ENCODE data around the gene C1GALT1.

C1GALT1 gene

GRCh38 chr7:7157177-7157886, 25.0 kb upstream of the C1GALT1 start:
- DNase-seq (ENCODE audit: low spot score): no peak
- H3K27ac ChIP-seq: no peak overlapping the region
- ChIA-PET CTCF (interaction anchor here (0.6 kb wide), 1 partner anchor 198 kb away, joined by 4 read pairs; no protein-coding TSS in a partner anchor), POLR2A (ENCODE audit: low non-redundant PET) (no interaction called here)
- TF ChIP-seq CTCF (conservative IDR thresholded peaks at IDR 0.05; ENCODE audit: low read depth): no peak

GRCh38 chr7:7157887-7158271, 24.5 kb upstream of the C1GALT1 start:
- no peak for DNase-seq (ENCODE audit: low spot score)
- ChIA-PET CTCF (interaction anchor here (0.6 kb wide), 1 partner anchor 197 kb away, joined by 4 read pairs; no protein-coding TSS in a partner anchor), POLR2A (ENCODE audit: low non-redundant PET) (no interaction called here)
- TF ChIP-seq CTCF (conservative IDR thresholded peaks at IDR 0.05; ENCODE audit: low read depth): no peak
- no peak overlapping the region for H3K27ac ChIP-seq

- DNase-seq (ENCODE audit: low spot score): no peak
- ChIA-PET POLR2A (ENCODE audit: low non-redundant PET) (no interaction called here), CTCF (no interaction called here)
- no peak for TF ChIP-seq CTCF (conservative IDR thresholded peaks at IDR 0.05; ENCODE audit: low read depth)
- no peak overlapping the region for H3K27ac ChIP-seq
Measured at GRCh38 chr7:7159063-7159658, 23.2 kb upstream of the C1GALT1 start.

GRCh38 chr7:7164591-7164990, 17.8 kb upstream of the C1GALT1 start:
- CTCF ChIA-PET: interaction anchor here (0.6 kb wide), 1 partner anchor 15 kb away, joined by 3 read pairs; no protein-coding TSS in a partner anchor
- no peak for DNase-seq (ENCODE audit: low spot score)
- POLR2A ChIA-PET (ENCODE audit: low non-redundant PET): no interaction called here
- H3K27ac ChIP-seq: no peak overlapping the region
- no peak for TF ChIP-seq CTCF (conservative IDR thresholded peaks at IDR 0.05; ENCODE audit: low read depth)

GRCh38 chr7:7165372-7165771, 17.0 kb upstream of the C1GALT1 start:
- CTCF ChIA-PET: no interaction called here

GRCh38 chr7:7166318-7166717, 16.0 kb upstream of the C1GALT1 start:
- TF ChIP-seq CTCF (conservative IDR thresholded peaks at IDR 0.05; ENCODE audit: low read depth): no peak
- DNase-seq (ENCODE audit: low spot score): no peak
- ChIA-PET POLR2A (ENCODE audit: low non-redundant PET) (no interaction called here), CTCF (no interaction called here)
- H3K27ac ChIP-seq: no peak overlapping the region

More at GRCh38 chr7:7165372-7165771, 17.0 kb upstream of the C1GALT1 start:
- no peak for DNase-seq (ENCODE audit: low spot score)
- no peak for TF ChIP-seq CTCF (conservative IDR thresholded peaks at IDR 0.05; ENCODE audit: low read depth)
- POLR2A ChIA-PET (ENCODE audit: low non-redundant PET): no interaction called here
- no peak overlapping the region for H3K27ac ChIP-seq
